Activated T-cell treated with anti-CD3 and anti-CD28 coated beads, Interleukin-2, amount 50 U/mL, for 1 hour (primary cell): ENCODE data around the gene UCK2.

Experiments
- DNase-seq: peaks from one replicate; pipeline ENCODE4 v3.0.0-alpha.2; 2020

The UCK2 gene

DNA sequence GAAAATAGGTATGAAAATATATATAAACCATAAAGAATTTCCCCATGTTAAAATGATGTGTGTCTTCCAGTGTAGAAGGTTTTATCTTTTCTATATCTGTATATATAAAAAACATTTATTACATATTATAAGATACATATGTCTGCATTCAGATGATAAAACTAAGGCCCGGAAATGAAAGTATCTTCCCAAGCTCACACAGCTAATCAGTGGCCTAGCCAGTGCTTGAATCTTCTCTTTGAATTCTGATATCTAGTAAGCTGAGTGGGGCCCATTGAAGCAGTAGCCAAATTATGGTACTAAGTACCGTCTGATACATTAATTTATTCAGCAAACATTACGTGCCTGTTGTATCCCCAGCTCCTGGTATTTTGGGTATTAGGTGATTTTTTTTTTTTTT is 28.6 kb downstream of the UCK2 start:
- no peak for DNase-seq

DNA sequence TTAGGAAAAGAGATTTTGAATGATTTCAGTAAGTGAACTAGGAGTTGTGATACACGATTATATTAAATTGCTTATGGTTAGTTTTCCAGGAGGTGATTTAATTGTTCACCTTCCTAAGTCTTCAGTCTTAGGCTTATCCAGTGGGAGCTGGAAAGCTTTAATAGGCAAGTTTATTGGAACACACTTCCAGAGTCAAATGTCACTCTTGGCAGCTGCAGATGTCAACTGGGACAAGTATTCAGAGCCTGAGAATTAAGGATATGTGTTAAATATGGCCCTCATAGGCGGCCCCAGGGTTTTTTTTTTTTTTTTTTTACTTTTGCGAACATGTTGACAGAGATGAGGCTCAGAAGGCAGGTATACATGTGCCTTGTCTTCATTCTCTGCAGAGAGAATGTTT is 29.2 kb downstream of the UCK2 start:
- no peak for DNase-seq

DNA sequence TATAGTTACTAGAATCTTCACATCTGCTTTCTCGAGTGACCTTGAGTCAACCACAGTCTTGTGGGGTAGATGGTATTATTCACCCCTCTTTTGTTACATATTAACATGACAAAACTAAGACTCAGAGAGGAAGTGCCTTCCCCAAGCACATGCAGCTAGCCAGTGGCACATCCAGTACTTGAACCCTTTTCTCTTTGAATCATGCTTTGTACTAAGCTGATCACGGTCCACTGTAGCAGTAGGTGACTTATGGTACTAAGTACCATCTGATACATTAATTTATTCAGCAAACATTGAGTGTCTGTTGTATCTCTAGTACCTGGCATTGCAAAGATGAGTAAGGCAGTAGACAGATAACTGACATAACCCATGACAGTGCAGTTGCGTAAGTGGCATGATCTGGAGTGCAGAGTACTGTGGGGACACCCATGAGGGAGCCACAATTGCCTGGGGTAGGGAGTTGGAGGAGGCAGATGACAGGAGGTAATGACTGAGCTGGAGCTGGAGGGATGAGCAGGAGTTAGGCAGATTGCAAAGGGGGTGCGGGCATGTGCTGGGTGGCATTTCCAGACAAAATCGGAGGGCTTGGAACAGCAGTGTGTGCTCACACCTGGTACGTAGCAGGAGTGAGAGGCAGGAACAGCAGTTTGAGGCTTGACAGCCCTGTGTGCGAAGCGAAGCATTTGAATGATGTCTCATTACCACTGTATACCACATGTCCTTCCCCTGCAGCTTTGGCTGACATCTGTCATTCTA is 29.8 kb downstream of the UCK2 start:
- DNase-seq: no peak

DNA sequence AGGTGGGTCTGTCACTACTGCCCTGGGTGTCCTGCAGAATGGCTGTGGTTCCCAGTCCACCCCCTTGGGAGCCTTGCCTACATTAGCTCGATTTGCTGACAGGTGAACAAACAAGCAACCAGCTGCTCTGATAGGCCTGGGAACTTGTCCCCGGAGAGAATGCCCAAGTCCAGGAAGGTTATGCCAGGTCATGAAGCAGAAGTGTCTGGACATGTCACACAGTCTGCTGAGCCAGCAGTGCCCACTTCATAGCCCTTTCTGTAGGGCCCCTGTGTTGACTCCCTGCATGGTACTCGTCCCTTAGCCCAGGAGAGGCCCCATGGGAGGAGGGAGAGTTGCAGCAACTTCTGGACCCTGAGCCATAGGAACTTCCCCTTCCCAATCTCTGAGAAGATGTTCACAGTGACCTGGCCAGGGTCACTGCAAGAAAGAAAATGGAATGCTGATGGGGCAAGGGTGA is 31.0 kb downstream of the UCK2 start:
- no peak for DNase-seq

DNA sequence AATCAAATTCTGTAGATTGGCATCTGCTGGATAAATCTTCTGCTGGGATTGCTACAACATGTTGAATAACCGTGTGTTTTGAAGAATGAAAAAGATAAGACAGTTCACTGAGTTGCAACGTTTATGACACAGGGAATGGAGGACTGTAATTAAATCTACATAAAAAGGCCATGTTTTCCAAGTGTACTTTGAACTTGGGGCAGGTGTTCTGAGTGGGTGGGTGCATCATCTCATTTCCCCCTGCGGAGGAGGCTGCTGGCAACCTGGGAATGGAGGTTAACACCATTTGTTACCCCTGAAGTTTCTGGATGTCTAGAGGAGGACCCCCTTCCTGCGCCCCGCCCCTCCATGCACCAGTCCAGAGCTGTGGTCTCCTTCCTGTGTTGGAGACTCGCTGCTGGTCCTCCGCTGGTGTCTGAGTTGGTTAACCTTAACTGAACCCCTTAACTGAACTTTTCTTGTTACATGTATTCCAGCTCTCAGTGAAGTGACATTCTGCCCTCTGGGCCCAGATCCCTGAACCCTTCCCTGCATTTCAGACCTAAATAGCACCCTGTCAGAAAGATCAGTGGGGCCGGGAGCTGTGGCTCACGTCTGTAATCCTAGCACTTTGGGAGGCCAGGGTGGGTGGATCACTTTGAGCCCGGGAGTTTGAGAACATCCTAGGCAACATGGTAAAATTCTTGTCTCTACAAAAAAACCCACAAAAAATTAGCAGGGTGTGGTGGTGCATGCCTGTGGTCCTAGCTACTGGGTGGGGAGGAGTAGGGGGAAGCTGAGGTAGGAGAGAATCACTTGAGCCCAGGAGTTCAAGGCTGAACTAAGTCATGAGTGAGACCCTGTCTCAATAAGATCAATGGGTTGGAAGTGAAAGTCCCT is 31.8 kb downstream of the UCK2 start:
- no peak for DNase-seq

DNA sequence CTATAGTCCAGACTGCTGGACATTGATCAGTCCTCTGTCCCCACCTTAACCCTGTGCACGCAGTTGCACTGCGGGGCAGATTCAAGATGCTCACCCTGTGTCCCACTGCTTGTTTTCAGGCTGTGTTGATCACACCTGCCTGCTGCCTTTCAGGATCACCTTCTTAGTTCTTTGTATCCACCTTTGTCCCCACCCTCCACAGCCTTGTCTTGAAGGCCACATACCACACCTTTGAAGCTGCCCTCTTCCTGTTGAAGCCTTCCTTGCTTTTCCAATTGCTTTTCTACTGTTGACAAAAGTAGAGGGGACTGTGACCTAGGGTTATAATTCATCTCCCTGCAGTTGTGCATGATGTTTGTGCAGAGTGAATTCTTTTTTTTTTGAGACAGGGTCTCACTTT is 32.7 kb downstream of the UCK2 start:
- no peak for DNase-seq

DNA sequence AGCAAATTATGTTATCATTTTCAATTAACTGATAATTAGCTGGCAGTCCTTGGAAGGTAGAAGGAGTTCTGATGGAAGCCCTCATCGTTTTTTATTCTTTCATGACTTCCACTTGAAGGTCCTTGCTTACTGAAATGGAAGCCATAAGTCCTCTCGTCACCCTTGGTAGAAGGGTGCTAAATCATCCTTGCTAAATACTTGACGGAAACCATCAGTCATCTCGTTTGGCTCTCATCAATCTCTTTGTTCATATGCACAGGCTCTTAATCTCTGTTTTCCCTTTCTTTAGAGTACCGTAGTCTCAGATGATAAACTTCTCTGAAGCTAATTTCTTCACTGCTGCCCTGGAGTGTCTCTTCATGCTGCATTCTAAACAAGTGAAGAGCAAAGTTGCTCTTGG is 34.5 kb downstream of the UCK2 start:
- DNase-seq: no peak

DNA sequence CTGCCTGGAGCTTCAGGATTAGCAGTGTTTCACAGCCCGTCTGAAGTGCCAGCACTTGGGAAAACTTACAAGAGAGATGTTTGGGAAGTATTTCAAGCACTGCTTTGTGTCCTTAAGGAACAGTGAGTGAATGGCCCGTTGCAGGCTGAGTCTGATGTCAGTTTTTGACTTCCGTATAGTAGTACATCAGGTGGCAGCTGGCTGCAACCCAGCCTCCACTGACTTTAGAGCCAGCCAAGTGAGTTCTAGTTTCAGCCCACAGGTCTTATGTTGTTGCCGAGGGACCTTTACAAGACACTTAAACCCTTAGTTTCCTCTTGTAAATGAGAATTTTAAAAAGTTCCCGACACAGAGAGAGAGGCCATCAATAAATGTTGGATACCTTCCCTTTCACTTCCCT is 35.0 kb downstream of the UCK2 start:
- DNase-seq: no peak

DNA sequence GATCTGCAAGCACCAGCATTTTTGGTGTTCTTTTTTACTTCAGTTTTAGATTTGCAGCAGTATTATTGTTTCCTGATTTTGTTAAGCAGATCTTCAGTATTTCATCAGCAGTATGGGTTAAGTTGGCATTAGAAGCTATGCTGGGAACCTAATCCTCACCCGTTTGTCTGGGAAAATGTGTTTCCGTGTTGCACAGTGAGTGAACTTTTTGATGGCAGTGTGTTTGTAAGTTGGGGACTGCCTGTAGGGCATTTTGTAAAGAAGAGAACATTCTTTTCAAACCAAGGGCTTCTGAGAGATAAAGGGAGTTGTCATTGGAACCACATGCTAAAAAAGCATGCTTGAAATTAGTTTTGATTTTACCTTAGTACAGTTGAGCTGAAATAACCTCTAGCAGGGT is 35.9 kb downstream of the UCK2 start:
- DNase-seq: no peak

DNA sequence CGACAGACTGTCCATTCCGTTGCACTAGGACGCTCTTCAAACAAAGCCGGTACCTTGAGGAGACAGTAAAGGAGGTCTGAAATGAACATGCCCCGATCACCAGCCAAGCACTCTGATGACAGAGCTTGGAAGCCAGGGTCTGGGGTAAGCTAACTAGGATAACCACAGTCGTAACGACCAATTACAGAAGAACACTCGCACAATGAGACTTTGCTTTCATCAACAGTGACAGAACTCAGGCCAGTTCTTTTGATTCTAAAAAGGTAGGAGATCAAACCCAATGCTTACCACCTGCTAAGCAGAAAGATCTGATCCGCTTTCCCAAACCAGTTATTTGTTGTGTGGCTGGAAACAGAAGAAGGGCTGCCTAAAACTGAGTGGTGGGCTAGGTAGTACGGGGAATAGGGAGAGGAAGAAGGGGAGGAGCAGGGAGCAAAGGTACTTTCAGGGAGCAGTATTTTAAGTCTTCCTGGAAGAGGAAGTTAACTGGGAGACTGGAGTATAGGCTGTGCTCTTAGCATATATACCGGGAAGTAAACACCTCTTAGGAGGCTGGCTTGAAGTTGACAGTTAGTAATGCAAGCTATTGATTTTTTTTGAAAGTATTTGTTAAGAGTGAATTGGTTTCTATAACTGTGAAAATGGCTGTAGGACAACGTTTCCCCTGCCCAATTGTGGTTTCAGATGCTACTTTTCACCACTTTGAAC is 38.4 kb downstream of the UCK2 start:
- DNase-seq: no peak

DNA sequence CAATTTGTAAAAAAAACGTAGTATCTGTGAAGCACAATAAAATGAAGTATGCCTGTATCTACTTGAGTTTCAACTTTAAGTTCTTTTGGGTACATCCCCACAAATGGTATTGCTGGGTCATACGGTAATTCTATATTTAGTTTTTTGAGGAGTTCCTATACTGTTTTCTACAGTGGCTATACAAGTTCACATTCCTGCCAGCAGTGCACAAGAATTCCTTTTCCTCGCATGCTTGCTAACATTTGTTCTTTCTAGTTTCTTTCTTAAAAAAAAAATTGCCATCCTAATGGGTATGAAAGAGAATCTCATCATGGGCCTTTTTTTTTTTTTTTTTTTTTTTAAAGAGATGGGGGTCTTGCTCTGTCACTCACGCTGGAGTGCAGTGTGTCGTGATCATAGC is 41.9 kb downstream of the UCK2 start:
- DNase-seq: no peak

DNA sequence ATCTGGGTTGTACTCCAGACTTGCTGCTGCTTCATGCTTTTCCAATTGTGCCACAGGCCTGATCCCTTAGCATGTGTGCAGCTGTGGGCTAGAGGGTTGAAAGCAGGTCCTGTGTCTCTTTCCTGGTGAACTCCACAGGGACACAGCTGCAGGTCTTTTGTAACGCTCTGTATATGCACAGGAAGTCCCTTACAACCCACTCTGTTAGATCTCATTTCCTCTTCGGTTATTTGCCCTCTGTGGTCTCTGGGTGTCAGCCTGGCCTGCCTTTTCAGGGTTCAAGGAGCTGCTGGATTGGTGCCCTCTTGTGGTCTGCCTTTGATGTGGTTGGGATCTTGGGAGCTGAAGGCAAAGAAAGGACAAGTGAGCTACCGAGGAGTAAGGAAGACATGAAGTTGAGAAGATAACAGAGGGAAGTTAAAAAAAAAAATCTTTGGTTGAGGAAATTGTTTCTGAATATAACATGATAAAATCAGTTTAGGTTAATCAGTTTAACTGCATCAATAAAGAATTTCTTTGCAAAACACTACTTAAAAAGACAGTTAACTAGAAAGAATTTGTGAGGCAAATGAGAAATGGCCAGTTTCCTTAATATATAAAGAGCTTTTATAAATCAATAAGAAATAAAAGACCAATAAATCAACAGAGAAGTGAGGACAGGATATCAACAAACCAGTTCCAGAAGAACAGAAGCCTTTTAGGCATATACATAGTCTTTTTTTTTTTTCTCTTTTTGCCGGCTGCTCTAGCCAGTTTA is 44.1 kb downstream of the UCK2 start:
- peak; percentile 44 for DNase-seq

DNA sequence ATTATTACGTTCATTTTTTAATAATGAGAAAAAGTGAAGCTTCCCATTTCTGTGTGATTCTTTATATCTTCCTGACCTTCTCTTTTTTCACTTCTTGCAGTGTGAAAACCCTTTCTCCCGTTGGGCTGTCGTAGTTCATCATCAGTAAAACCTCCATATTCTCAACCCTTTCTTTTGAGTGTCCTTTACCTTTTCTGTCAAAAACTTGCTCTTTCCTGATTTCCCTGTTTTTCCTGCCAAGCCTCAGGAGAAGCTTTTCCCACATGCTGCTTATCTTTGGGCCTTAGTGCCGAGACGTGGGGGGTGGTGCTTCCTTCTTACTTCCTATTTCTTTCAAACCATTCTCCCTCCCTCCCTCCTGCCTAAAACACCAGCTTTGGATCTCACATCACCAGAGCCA is 46.1 kb downstream of the UCK2 start:
- no peak for DNase-seq

DNA sequence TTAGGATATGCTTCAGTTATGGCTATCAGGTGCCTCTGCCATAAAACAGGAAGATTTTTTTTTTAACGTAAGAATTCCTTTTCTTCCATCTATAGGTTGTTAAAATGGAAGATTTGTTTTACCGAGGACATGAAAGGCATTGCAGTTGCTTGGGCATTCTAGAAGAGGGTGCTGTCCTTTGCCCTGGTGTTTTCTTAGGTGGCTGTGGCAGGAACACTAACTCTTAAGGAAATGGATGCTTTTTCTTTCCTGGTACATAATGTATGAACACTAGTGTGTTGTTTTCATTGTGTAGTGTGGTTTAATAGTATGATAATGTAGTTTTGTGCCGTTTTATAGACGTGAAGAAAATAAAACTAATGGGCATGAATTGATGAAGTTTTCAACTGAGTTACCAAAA is 47.2 kb downstream of the UCK2 start:
- DNase-seq: no peak

DNA sequence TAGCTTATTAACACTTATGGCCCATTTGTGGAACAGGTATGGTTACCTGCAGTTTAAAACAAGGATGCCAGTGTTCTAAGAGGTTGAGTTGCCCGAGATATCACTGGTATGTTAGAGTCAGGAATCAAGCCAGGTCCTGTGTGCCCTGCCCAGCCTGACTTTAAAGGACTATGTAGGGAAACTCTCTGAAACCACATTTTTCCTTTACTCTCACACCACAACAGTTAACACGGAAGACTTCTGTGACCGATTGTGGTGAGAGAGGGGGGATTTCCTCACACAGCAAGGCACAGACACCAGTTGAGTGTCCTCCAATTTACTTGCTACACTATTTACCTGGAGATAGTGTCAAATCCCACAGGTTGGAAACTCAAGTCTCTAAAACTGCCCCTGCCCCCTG is 47.8 kb downstream of the UCK2 start:
- DNase-seq: no peak

DNA sequence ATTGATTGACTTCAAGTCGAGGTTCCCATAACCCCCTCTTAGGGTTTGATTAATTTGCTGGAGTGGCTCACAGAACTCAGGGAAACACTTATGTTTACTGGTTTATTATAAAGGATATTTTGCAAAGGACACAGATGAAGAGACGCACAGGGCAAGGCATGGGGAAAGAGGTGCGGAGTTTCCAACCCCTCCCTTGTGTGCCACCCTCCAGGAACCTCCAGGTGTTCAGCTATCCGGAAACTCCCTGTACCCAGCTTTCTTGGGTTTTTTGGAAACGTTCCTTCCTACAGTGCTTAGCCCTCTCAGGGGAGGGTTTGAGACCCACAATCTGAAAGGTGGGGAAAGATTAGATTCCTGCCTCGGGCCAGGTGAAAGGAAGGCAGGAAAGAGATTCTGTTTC is 48.2 kb downstream of the UCK2 start:
- DNase-seq: no peak

DNA sequence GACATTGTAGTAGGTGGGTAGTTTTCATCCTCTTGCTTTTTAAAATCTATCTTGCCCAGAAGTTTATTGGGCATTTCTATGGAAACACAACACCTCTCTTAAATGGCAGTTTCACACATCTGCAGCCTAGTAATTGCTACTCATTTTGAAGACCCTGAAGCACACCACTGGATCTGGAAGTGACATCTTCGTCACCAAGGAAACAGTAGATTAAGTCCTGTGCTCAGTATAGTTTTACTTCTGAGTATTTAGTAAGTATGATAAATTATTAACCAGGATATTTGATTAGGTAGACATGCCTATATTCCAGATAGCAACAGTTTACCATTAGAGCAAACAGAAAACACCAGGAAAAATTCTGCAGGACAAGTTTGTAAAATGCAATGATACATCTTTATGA is 48.7 kb downstream of the UCK2 start:
- DNase-seq: no peak

DNA sequence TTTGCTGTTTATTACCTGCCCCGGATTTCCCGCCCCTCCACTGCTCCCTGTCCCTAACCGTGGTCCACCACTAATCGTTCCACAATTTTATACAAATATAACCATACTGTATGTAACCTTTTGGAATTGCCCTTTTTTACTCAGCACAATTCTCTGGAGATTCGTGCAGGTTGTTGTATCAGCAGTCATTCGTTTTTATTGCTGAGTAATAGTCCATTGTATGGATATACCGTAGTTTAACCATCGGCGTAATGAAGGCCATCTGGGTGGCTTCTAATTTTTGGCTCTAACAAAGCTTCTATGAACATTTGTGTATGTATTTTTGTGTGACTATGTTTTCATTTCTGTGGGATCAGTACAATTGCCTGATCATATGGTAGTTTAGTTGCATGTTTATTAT is 50.0 kb downstream of the UCK2 start:
- DNase-seq: no peak

DNA sequence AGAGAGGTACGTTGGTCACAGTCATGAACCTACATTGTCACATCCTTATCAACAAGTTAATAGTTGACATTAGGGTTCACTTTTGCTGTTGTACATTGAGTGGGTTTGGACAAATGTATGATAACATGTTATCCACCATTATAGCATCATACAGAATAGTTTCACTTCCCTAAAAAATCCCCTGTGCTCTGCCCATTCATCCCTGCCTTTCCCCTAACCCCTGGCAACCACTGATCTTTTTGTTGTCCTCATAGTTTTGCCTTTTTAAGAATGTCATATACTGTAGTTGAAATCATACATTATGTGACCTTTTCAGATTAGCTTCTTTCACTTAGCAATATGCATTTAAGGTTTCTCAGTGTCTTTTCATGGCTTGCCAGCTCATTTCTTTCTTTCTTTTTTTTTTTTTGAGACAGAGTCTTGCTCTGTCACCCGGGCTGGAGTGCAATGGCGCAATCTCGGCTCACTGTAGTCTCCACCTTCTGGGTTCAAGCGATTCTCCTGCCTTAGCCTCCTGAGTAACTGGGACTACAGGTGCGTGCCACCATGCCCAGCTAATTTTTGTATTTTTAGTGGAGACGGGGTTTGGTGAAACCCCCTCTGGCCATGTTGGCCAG is 50.6 kb downstream of the UCK2 start:
- DNase-seq: no peak

DNA sequence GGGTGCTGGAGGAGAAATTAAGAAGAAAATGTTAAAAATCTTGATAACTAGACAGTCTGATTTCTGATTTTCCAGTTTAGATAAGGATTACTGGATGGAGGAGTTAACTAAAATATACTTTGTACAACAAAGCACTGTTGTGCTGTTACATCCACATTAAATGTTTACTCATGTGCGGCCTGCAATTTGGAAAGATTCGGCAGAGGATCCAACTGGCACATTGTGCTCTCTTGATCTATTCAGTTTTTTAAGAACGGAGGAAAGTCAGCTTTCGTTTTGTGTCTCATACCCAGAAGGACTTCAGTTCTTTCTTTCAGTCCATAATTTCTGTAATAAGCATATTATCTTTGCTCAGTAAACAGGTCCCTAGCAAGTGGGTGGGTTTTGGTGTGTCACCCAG is 52.5 kb downstream of the UCK2 start:
- no peak for DNase-seq

DNA sequence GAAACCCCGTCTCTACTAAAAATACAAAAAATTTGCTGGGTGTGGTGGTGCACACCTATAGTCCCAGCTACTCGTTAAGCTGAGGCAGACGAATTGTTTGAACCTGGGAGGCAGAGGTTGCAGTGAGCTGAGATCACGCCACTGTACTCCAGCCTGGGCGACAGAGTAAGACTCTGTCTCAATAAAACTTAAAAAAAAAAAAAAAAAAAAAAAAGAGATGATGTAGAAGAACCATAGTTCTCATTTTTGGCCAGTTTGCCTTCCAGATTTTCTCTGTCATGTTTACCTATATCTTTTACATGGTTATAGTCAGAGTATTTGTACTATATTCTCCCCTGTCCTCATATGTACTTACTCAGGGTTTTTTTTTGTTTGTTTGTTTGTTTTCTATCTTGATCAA is 53.6 kb downstream of the UCK2 start:
- DNase-seq: no peak

DNA sequence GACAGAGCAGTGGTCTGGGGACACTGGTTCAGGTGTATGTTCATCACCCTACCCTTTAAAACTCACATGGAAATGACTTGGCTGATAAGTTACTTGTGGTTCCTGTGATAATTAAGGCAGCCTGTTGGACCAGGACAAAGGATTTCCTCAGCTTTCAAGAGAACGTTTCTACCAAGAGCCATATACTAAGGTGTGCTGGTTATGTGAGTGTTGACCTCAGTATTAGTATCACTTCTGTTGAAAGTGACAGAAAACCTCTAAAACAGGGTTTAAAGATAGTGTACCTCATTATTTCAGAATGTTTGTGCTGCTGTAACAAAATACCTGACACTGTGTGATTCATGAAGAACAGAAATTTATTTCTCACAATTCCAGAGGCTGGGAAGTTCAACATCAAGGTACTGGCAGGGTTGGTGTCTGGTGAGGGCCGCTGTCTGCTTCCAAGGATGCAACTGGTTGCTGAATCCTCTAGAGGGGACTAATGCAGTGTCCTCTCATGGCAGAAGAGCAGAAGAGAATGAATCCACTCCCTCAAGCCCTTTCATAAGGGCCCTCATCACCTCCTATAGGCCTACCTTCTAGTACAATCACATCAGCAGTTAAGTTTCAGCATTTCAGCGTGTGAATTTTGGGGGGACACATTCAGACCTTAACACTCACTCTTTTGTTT is 54.9 kb downstream of the UCK2 start:
- no peak for DNase-seq
